Measurements from ENCODE around the gene KDM8. TPM values are rescaled to one million over a fixed set of nuclear protein-coding genes. Genes with fewer than 3 reads are reported as not detected.

The KDM8 gene
- total RNA-seq, 1 donor from 2014 or later = 6.1 TPM

- Histone ChIP-seq H3K27ac (no peak overlapping the region), H3K4me1 (peaks cover 6% of the 10 kb centered on the region), H3K27me3 (no peaks in the 10 kb centered on the region), H3K36me3 (peaks cover 18% of the 10 kb centered on the region), H3K9me3 (no peaks in the 10 kb centered on the region), H3K4me3 (no peak overlapping the region)
- TF ChIP-seq CTCF (IDR thresholded peaks at IDR 0.05) = no peak
- ATAC-seq = no peak
- intact Hi-C loops (cut with DNase I) = no loop called here
- DNase-seq = no peak
Measured at GRCh38 chr16:27208081-27208680, 4.9 kb downstream of the KDM8 start.

- DNase-seq (no peak), ATAC-seq (no peak)
- Histone ChIP-seq H3K4me3 (no peak overlapping the region), H3K27me3 (no peaks in the 10 kb centered on the region), H3K27ac (no peak overlapping the region), H3K36me3 (peaks cover 18% of the 10 kb centered on the region), H3K4me1 (peaks cover 6% of the 10 kb centered on the region), H3K9me3 (no peaks in the 10 kb centered on the region)
- no peak for TF ChIP-seq CTCF (IDR thresholded peaks at IDR 0.05)
- intact Hi-C loops (cut with DNase I) = no loop called here
Measured at GRCh38 chr16:27208796-27209195, 5.5 kb downstream of the KDM8 start.

- Histone ChIP-seq H3K36me3 (peaks cover 21% of the 10 kb centered on the region), H3K9me3 (no peaks in the 10 kb centered on the region), H3K27ac (no peak overlapping the region), H3K4me3 (no peak overlapping the region), H3K4me1 (peaks cover 3% of the 10 kb centered on the region), H3K27me3 (no peaks in the 10 kb centered on the region)
- ATAC-seq (no peak), DNase-seq (no peak)
- TF ChIP-seq CTCF (IDR thresholded peaks at IDR 0.05) = no peak
- intact Hi-C loops (cut with DNase I) = no loop called here
Measured at GRCh38 chr16:27209591-27209990, 6.3 kb downstream of the KDM8 start.

GRCh38 chr16:27210174-27210573 is 6.8 kb downstream of the KDM8 start:
- intact Hi-C loops (cut with DNase I) = no loop called here
- no peak for ATAC-seq
- H3K4me3 ChIP-seq = no peak overlapping the region

GRCh38 chr16:27211026-27211425 is 7.7 kb downstream of the KDM8 start:
- no peak overlapping the region for H3K4me3 ChIP-seq
- no peaks in the 10 kb centered on the region for H3K9me3 ChIP-seq
- no peaks in the 10 kb centered on the region for H3K4me1 ChIP-seq
- H3K36me3 ChIP-seq = peaks cover 28% of the 10 kb centered on the region
- H3K27ac ChIP-seq = no peak overlapping the region
- TF ChIP-seq CTCF (IDR thresholded peaks at IDR 0.05) = no peak
- no peaks in the 10 kb centered on the region for H3K27me3 ChIP-seq
- no peak for ATAC-seq
- intact Hi-C loops (cut with DNase I) = no loop called here
- DNase-seq = no peak

More at GRCh38 chr16:27210174-27210573, 6.8 kb downstream of the KDM8 start:
- DNase-seq = no peak
- Histone ChIP-seq H3K27ac (no peak overlapping the region), H3K9me3 (no peaks in the 10 kb centered on the region), H3K36me3 (peaks cover 27% of the 10 kb centered on the region), H3K4me1 (no peaks in the 10 kb centered on the region), H3K27me3 (no peaks in the 10 kb centered on the region)
- TF ChIP-seq CTCF (IDR thresholded peaks at IDR 0.05) = no peak

Measured in upper lobe of right lung (tissue), 1 donor.